ENCODE data around the gene MACROD1. TPM values are rescaled to one million over a fixed set of nuclear protein-coding genes. Genes with fewer than 3 reads are reported as not detected.

Gene MACROD1
- total RNA-seq, 2 donors from 2014 or later = 24.7 to 65.4 TPM

DNA sequence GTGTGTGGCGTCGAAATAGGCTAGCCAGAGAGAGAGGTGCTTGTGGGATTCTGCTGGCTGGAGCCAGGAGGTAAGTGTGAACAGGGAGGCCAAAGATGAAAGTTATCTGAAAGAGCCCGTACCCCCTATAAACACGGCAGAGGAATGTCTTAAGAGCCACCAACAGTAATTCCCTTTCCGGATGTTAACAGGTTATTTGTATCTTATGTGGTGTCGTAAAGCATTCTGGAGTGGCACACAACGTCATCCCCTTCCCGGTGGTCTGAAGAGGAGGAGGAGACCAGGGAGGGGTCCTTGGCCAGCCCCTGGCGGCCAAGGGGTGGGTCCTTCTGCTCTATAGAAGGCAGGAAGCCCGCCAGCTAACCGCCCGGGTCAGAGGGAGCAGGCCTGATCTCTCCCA lies 39.5 kb downstream of the MACROD1 start:
- ATAC-seq (no peak), DNase-seq (no peak)
- intact Hi-C loops (cut with DNase I) = no loop called here
- WGBS, 2 donors = 52 to 58% methylated on average over 9 to 12 of the region's 12 CpGs
- Histone ChIP-seq H3K9me3 (no peaks in the 10 kb centered on the region), H3K27me3 (no peaks in the 10 kb centered on the region), H3K27ac (peak overlapping the region; percentile 58 to 81 (median 77)), H3K4me3 (no peak overlapping the region), H3K4me1 (peaks cover 89% of the 10 kb centered on the region), H3K36me3 (replicated peaks in 1 of 2; ENCODE audit: insufficient read depth in 1 of 2, low read depth in 2 of 2) (no peaks in the 10 kb centered on the region)
- TF ChIP-seq, protein P1, sequence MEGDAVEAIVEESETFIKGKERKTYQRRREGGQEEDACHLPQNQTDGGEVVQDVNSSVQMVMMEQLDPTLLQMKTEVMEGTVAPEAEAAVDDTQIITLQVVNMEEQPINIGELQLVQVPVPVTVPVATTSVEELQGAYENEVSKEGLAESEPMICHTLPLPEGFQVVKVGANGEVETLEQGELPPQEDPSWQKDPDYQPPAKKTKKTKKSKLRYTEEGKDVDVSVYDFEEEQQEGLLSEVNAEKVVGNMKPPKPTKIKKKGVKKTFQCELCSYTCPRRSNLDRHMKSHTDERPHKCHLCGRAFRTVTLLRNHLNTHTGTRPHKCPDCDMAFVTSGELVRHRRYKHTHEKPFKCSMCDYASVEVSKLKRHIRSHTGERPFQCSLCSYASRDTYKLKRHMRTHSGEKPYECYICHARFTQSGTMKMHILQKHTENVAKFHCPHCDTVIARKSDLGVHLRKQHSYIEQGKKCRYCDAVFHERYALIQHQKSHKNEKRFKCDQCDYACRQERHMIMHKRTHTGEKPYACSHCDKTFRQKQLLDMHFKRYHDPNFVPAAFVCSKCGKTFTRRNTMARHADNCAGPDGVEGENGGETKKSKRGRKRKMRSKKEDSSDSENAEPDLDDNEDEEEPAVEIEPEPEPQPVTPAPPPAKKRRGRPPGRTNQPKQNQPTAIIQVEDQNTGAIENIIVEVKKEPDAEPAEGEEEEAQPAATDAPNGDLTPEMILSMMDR (IDR thresholded peaks at IDR 0.05) = no peak
- no peak for TF ChIP-seq POLR2A (IDR thresholded peaks at IDR 0.05)

DNA sequence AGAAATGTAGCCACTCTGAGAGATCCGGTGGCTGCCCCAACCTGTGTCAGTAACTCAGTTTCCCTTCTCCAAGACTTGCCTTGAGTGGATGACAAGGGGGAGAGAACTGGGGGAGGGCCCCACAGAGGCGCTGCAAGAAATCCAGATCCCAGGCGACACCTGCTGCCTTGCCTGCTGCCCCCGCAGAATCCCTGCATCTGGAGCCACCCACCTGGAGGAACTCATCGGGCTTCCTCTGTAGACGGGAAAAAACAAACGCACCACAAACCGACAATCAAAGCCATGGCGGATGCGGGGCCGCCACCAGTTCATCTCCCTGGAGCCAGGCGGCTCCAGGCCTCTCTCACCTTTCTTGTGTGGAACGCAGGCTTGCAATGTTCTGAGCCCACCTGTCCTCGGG lies 40.2 kb downstream of the MACROD1 start:
- DNase-seq = peak in 1 of 4 donors; percentile 40
- intact Hi-C loops (cut with DNase I) = no loop called here
- Histone ChIP-seq H3K27me3 (no peaks in the 10 kb centered on the region), H3K9me3 (no peaks in the 10 kb centered on the region), H3K36me3 (replicated peaks in 1 of 2; ENCODE audit: insufficient read depth in 1 of 2, low read depth in 2 of 2) (no peaks in the 10 kb centered on the region), H3K27ac (peak overlapping the region in 2 of 4 donors; percentile 58 to 81), H3K4me3 (no peak overlapping the region), H3K4me1 (peaks cover 82% of the 10 kb centered on the region)
- ATAC-seq = no peak
- WGBS, 2 donors = 65 to 81% methylated on average over 12 to 14 of the region's 14 CpGs
- no peak for TF ChIP-seq POLR2A (IDR thresholded peaks at IDR 0.05)
- TF ChIP-seq, protein P1 (IDR thresholded peaks at IDR 0.05) = no peak

DNA sequence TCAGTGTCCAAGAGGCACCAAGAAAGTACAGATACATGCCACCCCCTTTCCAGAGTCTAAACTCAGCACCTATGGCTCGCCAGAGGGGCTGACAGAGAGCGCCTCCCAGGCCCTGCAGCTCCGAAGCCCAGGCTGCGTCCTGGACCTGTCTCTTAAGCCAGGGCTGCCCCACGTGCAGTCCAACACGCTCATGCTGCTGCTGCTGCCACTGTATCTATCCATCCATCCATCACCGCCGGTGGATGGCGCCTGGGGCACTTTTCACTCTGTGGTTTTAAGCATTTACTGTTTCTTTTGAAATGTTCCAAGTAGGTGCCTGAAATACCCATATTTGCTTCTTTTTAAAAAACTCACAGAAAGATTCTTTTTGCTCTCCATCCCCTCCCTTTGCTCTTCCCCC lies 41.8 kb downstream of the MACROD1 start:
- 89 to 91% methylated on average over 9 of the region's 9 CpGs for WGBS, 2 donors
- ATAC-seq = no peak
- DNase-seq = no peak

DNA sequence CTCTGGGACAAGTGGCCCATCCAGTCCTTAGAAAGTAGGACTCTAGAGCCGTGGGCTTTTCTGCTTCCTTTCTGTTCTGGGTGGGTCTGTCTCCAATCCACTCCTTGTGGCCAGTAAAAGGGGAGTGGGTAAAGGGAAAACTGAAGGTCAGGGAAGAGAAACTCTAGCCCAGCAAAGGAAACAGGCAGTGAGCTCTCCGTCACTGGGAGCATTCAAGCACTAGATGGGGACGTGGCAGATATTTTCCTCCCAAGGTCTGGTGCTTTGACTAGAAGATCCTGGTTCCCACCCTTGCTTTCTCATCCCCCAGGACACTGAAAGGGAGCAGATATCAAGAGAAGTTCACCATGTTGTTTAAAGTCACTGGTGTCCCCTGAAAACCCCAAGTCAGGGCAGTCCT lies 42.2 kb downstream of the MACROD1 start:
- ATAC-seq (no peak), DNase-seq (no peak)
- H3K4me3 ChIP-seq = no peak overlapping the region
- no peaks in the 10 kb centered on the region for H3K27me3 ChIP-seq
- 43 to 75% methylated on average over 3 of the region's 3 CpGs for WGBS, 2 donors
- peak overlapping the region in 1 of 4 donors; percentile 70 for H3K27ac ChIP-seq
- no peak for TF ChIP-seq POLR2A (IDR thresholded peaks at IDR 0.05)
- TF ChIP-seq, protein P1 (IDR thresholded peaks at IDR 0.05) = no peak
- no peaks in the 10 kb centered on the region for H3K9me3 ChIP-seq
- intact Hi-C loops (cut with DNase I) = no loop called here
- H3K36me3 ChIP-seq (replicated peaks in 1 of 2; ENCODE audit: insufficient read depth in 1 of 2, low read depth in 2 of 2) = no peaks in the 10 kb centered on the region
- H3K4me1 ChIP-seq = peaks cover 62% of the 10 kb centered on the region

More for the DNA sequence above, 41.8 kb downstream of the MACROD1 start:
- intact Hi-C loops (cut with DNase I) = no loop called here
- no peak for TF ChIP-seq POLR2A (IDR thresholded peaks at IDR 0.05)
- TF ChIP-seq, protein P1 (IDR thresholded peaks at IDR 0.05) = no peak
- Histone ChIP-seq H3K27ac (no peak overlapping the region), H3K27me3 (no peaks in the 10 kb centered on the region), H3K36me3 (replicated peaks in 1 of 2; ENCODE audit: insufficient read depth in 1 of 2, low read depth in 2 of 2) (no peaks in the 10 kb centered on the region), H3K4me3 (no peak overlapping the region), H3K9me3 (no peaks in the 10 kb centered on the region), H3K4me1 (peaks cover 67% of the 10 kb centered on the region)
